ENCODE results near the gene SPC24.
"Not testable (repeated sequence)": the region's sequence is repeated elsewhere in the genome, so short reads cannot be mapped to it uniquely, and the experiment has no call there.

The SPC24 gene

GRCh38 chr19:11127905-11128304, 27.7 kb downstream of the SPC24 start:
- H3K4me3 ChIP-seq (ENCODE audit: low read depth, low read length): no peak overlapping the region
- DNase-seq (ENCODE audit: low read depth, low spot score): no peak
- POLR2A ChIA-PET: no interaction called here
- TF ChIP-seq CTCF (IDR thresholded peaks at IDR 0.05; ENCODE audit: insufficient read depth, low read length, missing control alignments): no peak
- CTCF ChIA-PET: interaction anchor here (1.2 to 5.3 kb wide), 8 partner anchors 9 to 83 kb away, joined by 5 to 62 read pairs (median 28); no protein-coding TSS in a partner anchor

GRCh38 chr19:11125994-11126685, 29.4 kb downstream of the SPC24 start:
- ChIA-PET POLR2A (no interaction called here), CTCF (interaction anchor here (0.5 to 5.3 kb wide), 59 partner anchors 10 to 687 kb away, joined by 3 to 85 read pairs (median 5); partner anchors contain the start of genes LDLR and SPC24)
- no peak for DNase-seq (ENCODE audit: low read depth, low spot score)
- H3K4me3 ChIP-seq (ENCODE audit: low read depth, low read length): no peak overlapping the region
- peak; percentile 78 for TF ChIP-seq CTCF (IDR thresholded peaks at IDR 0.05; ENCODE audit: insufficient read depth, low read length, missing control alignments)

DNA sequence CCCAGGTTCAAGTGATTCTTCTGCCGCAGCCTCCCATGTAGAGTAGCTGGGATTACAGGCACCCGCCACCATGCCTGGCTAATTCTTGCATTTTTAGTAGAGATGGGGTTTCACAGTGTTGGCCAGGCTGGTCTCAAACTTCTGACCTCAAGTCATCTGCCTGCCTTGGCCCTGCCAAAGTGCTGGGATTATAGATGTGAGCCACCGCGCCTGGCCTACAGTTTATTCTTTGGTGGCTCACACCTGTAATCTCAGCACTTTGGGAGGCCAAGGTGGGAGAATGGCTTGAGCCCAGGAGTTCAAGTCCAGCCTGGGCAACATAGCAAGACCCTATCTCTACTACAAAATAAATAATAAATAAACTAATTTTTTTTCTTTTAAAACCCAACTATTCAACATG, 31.4 kb downstream of the SPC24 start:
- DNase-seq (ENCODE audit: low read depth, low spot score); POLR2A ChIA-PET; H3K4me3 ChIP-seq (ENCODE audit: low read depth, low read length): not testable (repeated sequence)
- CTCF ChIA-PET: interaction anchor here (1.6 to 5.3 kb wide), 7 partner anchors 12 to 184 kb away, joined by 3 to 85 read pairs (median 42); no protein-coding TSS in a partner anchor

DNA sequence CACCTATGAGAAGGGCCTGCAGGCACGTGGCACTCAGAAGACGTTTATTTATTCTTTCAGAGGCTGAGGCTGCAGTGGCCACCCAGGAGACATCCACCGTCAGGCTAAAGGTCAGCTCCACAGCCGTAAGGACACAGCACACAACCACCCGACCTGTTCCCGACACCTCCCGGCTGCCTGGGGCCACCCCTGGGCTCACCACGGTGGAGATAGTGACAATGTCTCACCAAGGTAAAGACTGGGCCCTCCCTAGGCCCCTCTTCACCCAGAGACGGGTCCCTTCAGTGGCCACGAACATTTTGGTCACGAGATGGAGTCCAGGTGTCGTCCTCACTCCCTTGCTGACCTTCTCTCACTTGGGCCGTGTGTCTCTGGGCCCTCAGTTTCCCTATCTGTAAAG, 32.5 kb downstream of the SPC24 start:
- POLR2A ChIA-PET: no interaction called here
- no peak for TF ChIP-seq CTCF (IDR thresholded peaks at IDR 0.05; ENCODE audit: insufficient read depth, low read length, missing control alignments)
- no peak for DNase-seq (ENCODE audit: low read depth, low spot score)
- no peak overlapping the region for H3K4me3 ChIP-seq (ENCODE audit: low read depth, low read length)
- CTCF ChIA-PET: interaction anchor here (4.8 kb wide), 1 partner anchor 83 kb away, joined by 85 read pairs; no protein-coding TSS in a partner anchor

GRCh38 chr19:11121963-11122362, 33.6 kb downstream of the SPC24 start:
- DNase-seq (ENCODE audit: low read depth, low spot score); POLR2A ChIA-PET; H3K4me3 ChIP-seq (ENCODE audit: low read depth, low read length): not testable (repeated sequence)
- CTCF ChIA-PET: interaction anchor here (1.6 kb wide), 1 partner anchor 9 kb away, joined by 5 read pairs; no protein-coding TSS in a partner anchor

- POLR2A ChIA-PET: no interaction called here
- DNase-seq (ENCODE audit: low read depth, low spot score): no peak
- CTCF ChIA-PET: interaction anchor here (1.8 to 3.0 kb wide), 2 partner anchors 9 to 15 kb away, joined by 5 to 22 read pairs; no protein-coding TSS in a partner anchor
Measured at GRCh38 chr19:11116507-11116906, 39.1 kb downstream of the SPC24 start.

More at GRCh38 chr19:11116507-11116906, 39.1 kb downstream of the SPC24 start:
- TF ChIP-seq CTCF (IDR thresholded peaks at IDR 0.05; ENCODE audit: insufficient read depth, low read length, missing control alignments): no peak
- H3K4me3 ChIP-seq (ENCODE audit: low read depth, low read length): no peak overlapping the region
